ENCODE data around the gene SEMA5B. TPM values are rescaled to one million over a fixed set of nuclear protein-coding genes. Genes with fewer than 3 reads are reported as not detected.

SEMA5B gene
- total and polyA plus RNA-seq, 2 donors (not counting 1 experiment from before 2014, with no cell fraction given): not detected

GRCh38 chr3:122862381-122862780 is 165.2 kb downstream of the SEMA5B start:
- POLR2A ChIA-PET: no interaction called here
- no peaks in the 10 kb centered on the region for H3K27me3 ChIP-seq (replicated peaks in 1 of 4; ENCODE audit: control extremely low read depth in 1 of 4, control insufficient read depth in 3 of 4, insufficient read depth in 4 of 4, low read length in 3 of 4)
- no peaks in the 10 kb centered on the region for H3K4me1 Mint-ChIP-seq
- no peaks in the 10 kb centered on the region for H3K4me1 ChIP-seq (ENCODE audit: control insufficient read depth in 2 of 2, insufficient read depth in 2 of 2, low read length in 2 of 2)
- H4K20me1 ChIP-seq (ENCODE audit: control insufficient read depth, insufficient read depth, low read length, poor library complexity, severe bottlenecking): no peaks in the 10 kb centered on the region
- no peak overlapping the region for H3K4me3 ChIP-seq (ENCODE audit: control extremely low read depth in 1 of 5, extremely low read depth in 1 of 5, insufficient read depth in 1 of 5, low read depth in 2 of 5, low read length in 4 of 5)
- H2AFZ ChIP-seq (ENCODE audit: insufficient read depth, low read depth, low read length, poor library complexity, severe bottlenecking): no peak overlapping the region
- no peaks in the 10 kb centered on the region for H3K27me3 Mint-ChIP-seq
- no peak overlapping the region for H3K27ac ChIP-seq (ENCODE audit: low read length in 2 of 2)
- DNase-seq: no peak
- H3K9ac ChIP-seq (ENCODE audit: low read length): no peak overlapping the region
- CTCF ChIA-PET: no interaction called here
- no peak for TF ChIP-seq EZH2 (IDR thresholded peaks at IDR 0.05; ENCODE audit: borderline replicate concordance, insufficient read depth, low read depth, low read length, poor library complexity, severe bottlenecking)
- TF ChIP-seq CTCF (IDR thresholded peaks at IDR 0.05): no peak
- H3K4me3 Mint-ChIP-seq: no peak overlapping the region
- peaks cover 0 to 12% of the 10 kb centered on the region in 2 experiments for H3K36me3 ChIP-seq (replicated peaks in 1 of 2; ENCODE audit: control extremely low read depth in 1 of 2, control insufficient read depth in 1 of 2, extremely low read depth in 1 of 2, insufficient read depth in 2 of 2, low read length in 1 of 2)
- no peak overlapping the region for H3K4me2 ChIP-seq (replicated peaks; ENCODE audit: low read depth, low read length, poor library complexity, severe bottlenecking)
- H3K9me3 Mint-ChIP-seq (ENCODE audit: insufficient read depth): no peaks in the 10 kb centered on the region
- no peaks in the 10 kb centered on the region for H3K79me2 ChIP-seq (ENCODE audit: control insufficient read depth, insufficient read depth, low read length)
- no peak overlapping the region for H3K27ac Mint-ChIP-seq
- intact Hi-C loops (cut with micrococcal nuclease): no loop called here
- no peak for ATAC-seq (ENCODE audit: low read depth)
- H3K9me3 ChIP-seq (ENCODE audit: control extremely low read depth in 1 of 3, control insufficient read depth in 2 of 3, insufficient read depth in 1 of 3, low read length in 2 of 3): no peaks in the 10 kb centered on the region

Other genes with a start within 250 kb of the SEMA5B start
- gene HSPBAP1, start 233.9 kb downstream of the SEMA5B start, total RNA-seq: 49.2 and 49.6 TPM in 2 replicates
- 23.0 and 35.9 TPM in 2 replicates for gene HSPBAP1, start 233.9 kb downstream of the SEMA5B start, polyA plus RNA-seq
- gene SLC49A4, start 232.7 kb downstream of the SEMA5B start, total RNA-seq: 20.0 and 23.0 TPM in 2 replicates
- gene SLC49A4, start 232.7 kb downstream of the SEMA5B start, polyA plus RNA-seq: 2.5 and 3.0 TPM in 2 replicates
- 2.6 and 6.0 TPM in 2 replicates for gene PDIA5, start 39.3 kb upstream of the SEMA5B start, total RNA-seq
- 3.8 and 4.6 TPM in 2 replicates for gene PDIA5, start 39.3 kb upstream of the SEMA5B start, polyA plus RNA-seq
- 16.1 and 19.3 TPM in 2 replicates for gene SEC22A, start 174.2 kb upstream of the SEMA5B start, total RNA-seq
- gene SEC22A, start 174.2 kb upstream of the SEMA5B start, polyA plus RNA-seq: 12.7 and 15.6 TPM in 2 replicates